ENCODE data around the gene RALGAPA1.

GRCh38 chr14:35632271-35632670 is 176.8 kb downstream of the RALGAPA1 start:
- TF ChIP-seq CTCF (IDR thresholded peaks at IDR 0.05) (no peak), SP1 (CRISPR knock-in tag; conservative IDR thresholded peaks at IDR 0.05) (no peak), E2F1 (CRISPR knock-in tag; IDR thresholded peaks at IDR 0.05) (no peak), MAX (CRISPR knock-in tag; IDR thresholded peaks at IDR 0.05) (no peak)

All from WTC11 (cell line).